Caco-2 (cell line): ENCODE measurements around the gene CBX1. TPM values are rescaled to one million over a fixed set of nuclear protein-coding genes. Genes with fewer than 3 reads are reported as not detected.

Experiments
- BruUV-seq: library from RNA; stranded (reverse); fragments of 400-500 nt; replicated peaks from 2 replicates; lab custom pipeline; 2021; lab: Mats Ljungman, UMichigan
- CTCF ChIA-PET: fragments of 300-600 bp; sonication (Branson Sonifier 250); formaldehyde crosslinking; loops from one replicate; lab custom pipeline; 2022; ENCODE audit warnings: antibody characterized with exemption; lab: Charles Lee
- POLR2A ChIA-PET: fragments of 300-600 bp; sonication (Branson Sonifier 250); formaldehyde crosslinking; loops from one replicate; lab custom pipeline; 2022; ENCODE audit warnings: antibody characterized with exemption; lab: Charles Lee
- DNase-seq, 2 experiments: peaks; one replicate each; pipeline versions ENCODE4 v3.0.0 to v3.0.0-alpha.2; 2020 to 2022
- H3K27me3 ChIP-seq: replicated peaks from 2 replicates; pipeline ENCODE4 v1.6.0; 2011; ENCODE audit warnings: low read length; ENCODE audit not compliant: control insufficient read depth, insufficient read depth
- H3K36me3 ChIP-seq: 2 replicates; pipeline ENCODE4 v1.5.1; 2011; ENCODE audit warnings: low read length; ENCODE audit not compliant: control insufficient read depth, insufficient read depth
- H3K4me1 ChIP-seq: fragments of 250-450 bp; sonication (Bioruptor Pico); 2 replicates; pipeline ENCODE4 v1.5.1; 2020; ENCODE audit warnings: mild to moderate bottlenecking
- H3K4me3 ChIP-seq: 2 replicates; pipeline ENCODE4 v1.5.1; 2011; ENCODE audit warnings: low read depth, mild to moderate bottlenecking, control low read depth, low read length
- H3K9me3 ChIP-seq: fragments of 250-450 bp; sonication (Bioruptor Pico); 2 replicates; pipeline ENCODE4 v1.5.1; 2020; ENCODE audit warnings: mild to moderate bottlenecking, moderate library complexity
- H3K27ac Mint-ChIP-seq: one replicate; pipeline ENCODE4 v1.8.0; 2022; ENCODE audit warnings: mixed read lengths; ENCODE audit not compliant: unreplicated experiment
- H3K27me3 Mint-ChIP-seq: one replicate; pipeline ENCODE4 v1.8.0; 2022; ENCODE audit warnings: mixed read lengths; ENCODE audit not compliant: insufficient read depth, unreplicated experiment
- H3K36me3 Mint-ChIP-seq: one replicate; pipeline ENCODE4 v1.8.0; 2022; ENCODE audit warnings: mild to moderate bottlenecking, mixed read lengths; ENCODE audit not compliant: insufficient read depth, unreplicated experiment
- H3K4me1 Mint-ChIP-seq: one replicate; pipeline ENCODE4 v1.8.0; 2022; ENCODE audit warnings: low read depth, mixed read lengths; ENCODE audit not compliant: unreplicated experiment
- H3K4me3 Mint-ChIP-seq: one replicate; pipeline ENCODE4 v1.8.0; 2022; ENCODE audit warnings: mild to moderate bottlenecking, moderate library complexity, mixed read lengths; ENCODE audit not compliant: unreplicated experiment
- H3K9me3 Mint-ChIP-seq: one replicate; pipeline ENCODE4 v1.8.0; 2022; ENCODE audit warnings: mixed read lengths; ENCODE audit not compliant: unreplicated experiment
- intact Hi-C: fragments of 100-400 bp; cut with micrococcal nuclease; formaldehyde crosslinking; loops from one replicate; pipeline ENCODE4 v1.10.0; 2022; ENCODE audit not compliant: unreplicated experiment
- total RNA-seq: library from RNA; stranded (reverse); gene quantifications from 2 replicates; pipeline ENCODE4 v1.2.3, GENCODE V29; 2022
- TF ChIP-seq, protein P1 (sequence below), 2 experiments: fragments of 200-600 bp in 1 of 2; IDR thresholded peaks; 1 replicate in 1 of 2; 2 replicates in 1 of 2; pipeline versions ENCODE4 v1.5.1 to v1.8.0; 2011 to 2022; ENCODE audit warnings: antibody characterized with exemption in 1 of 2, control low read depth in 1 of 2, inconsistent platforms in 1 of 2, low read depth in 1 of 2, low read length in 1 of 2, mild to moderate bottlenecking in 1 of 2, moderate library complexity in 1 of 2; ENCODE audit not compliant: insufficient read depth in 1 of 2, severe bottlenecking in 1 of 2, unreplicated experiment in 1 of 2

The CBX1 gene
- total RNA-seq, 1 experiment from 2014 or later: 213 TPM

DNA sequence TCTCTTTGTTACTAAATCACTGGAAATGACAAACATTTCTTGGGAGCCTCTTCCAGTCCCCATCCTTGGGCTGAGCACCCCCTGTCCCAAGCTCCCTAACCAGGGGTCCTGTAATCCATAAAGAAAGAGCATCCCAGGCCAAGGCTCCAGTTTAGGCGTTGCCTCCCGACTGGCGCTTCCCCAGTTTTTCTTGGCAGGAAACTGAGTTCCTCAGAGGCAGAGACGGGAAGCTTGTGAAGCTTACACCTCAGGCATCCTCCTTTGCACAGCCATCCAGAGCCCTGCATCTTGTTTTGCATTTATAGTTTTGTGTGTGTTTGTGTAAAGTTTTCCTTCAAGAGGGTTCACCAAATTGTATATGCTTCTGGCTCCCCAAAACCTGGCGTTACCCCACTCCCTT, 70.7 kb downstream of the CBX1 start:
- Histone ChIP-seq H3K27me3 (no peaks in the 10 kb centered on the region), H3K36me3 (no peaks in the 10 kb centered on the region), H3K9me3 (no peaks in the 10 kb centered on the region), H3K4me3 (no peak overlapping the region), H3K4me1 (peaks cover 14% of the 10 kb centered on the region)
- CTCF ChIA-PET: interaction anchor here (0.6 to 2.7 kb wide), 4 partner anchors 18 to 123 kb away, joined by 3 to 17 read pairs (median 6); partner anchors contain the start of gene NFE2L1
- DNase-seq: no peak
- Mint-ChIP-seq H3K9me3 (no peaks in the 10 kb centered on the region), H3K27me3 (no peaks in the 10 kb centered on the region), H3K36me3 (no peaks in the 10 kb centered on the region), H3K27ac (no peak overlapping the region), H3K4me3 (no peak overlapping the region), H3K4me1 (peaks cover 21% of the 10 kb centered on the region)
- intact Hi-C loops: no loop called here
- TF ChIP-seq, protein P1, sequence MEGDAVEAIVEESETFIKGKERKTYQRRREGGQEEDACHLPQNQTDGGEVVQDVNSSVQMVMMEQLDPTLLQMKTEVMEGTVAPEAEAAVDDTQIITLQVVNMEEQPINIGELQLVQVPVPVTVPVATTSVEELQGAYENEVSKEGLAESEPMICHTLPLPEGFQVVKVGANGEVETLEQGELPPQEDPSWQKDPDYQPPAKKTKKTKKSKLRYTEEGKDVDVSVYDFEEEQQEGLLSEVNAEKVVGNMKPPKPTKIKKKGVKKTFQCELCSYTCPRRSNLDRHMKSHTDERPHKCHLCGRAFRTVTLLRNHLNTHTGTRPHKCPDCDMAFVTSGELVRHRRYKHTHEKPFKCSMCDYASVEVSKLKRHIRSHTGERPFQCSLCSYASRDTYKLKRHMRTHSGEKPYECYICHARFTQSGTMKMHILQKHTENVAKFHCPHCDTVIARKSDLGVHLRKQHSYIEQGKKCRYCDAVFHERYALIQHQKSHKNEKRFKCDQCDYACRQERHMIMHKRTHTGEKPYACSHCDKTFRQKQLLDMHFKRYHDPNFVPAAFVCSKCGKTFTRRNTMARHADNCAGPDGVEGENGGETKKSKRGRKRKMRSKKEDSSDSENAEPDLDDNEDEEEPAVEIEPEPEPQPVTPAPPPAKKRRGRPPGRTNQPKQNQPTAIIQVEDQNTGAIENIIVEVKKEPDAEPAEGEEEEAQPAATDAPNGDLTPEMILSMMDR (IDR thresholded peaks at IDR 0.05; ENCODE audit: insufficient read depth in 1 of 2, low read depth in 1 of 2, low read length in 1 of 2, severe bottlenecking in 1 of 2, unreplicated experiment in 1 of 2): no peak
- no TSS peak for BruUV-seq
- POLR2A ChIA-PET: interaction anchor here (0.5 to 2.5 kb wide), 3 partner anchors 17 to 455 kb away, joined by 3 to 25 read pairs (median 10); partner anchors contain the start of gene NFE2L1

DNA sequence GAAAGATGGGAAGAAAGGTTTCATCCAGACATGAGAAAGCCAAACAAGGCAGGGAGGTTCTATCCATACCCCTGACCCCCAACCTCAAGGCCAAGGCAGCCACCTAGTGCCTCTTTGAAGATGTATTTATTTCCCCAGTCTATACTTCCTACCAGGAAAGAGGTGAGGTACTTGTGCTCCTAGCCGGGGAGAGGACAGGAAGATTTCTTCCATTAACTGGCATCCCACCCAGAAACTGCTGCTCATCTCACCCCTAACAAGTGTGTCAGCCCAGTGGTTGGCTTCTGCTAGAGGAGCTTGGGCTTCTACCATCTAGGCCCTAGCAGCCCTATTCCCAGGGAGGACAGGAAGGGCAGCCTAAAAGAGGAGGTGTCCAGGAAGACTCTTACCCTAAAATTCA, 72.5 kb downstream of the CBX1 start:
- Mint-ChIP-seq H3K4me3 (no peak overlapping the region), H3K27me3 (peaks cover 7% of the 10 kb centered on the region), H3K9me3 (no peaks in the 10 kb centered on the region), H3K27ac (no peak overlapping the region), H3K36me3 (peaks cover 13% of the 10 kb centered on the region), H3K4me1 (peaks cover 34% of the 10 kb centered on the region)
- CTCF ChIA-PET: interaction anchor here (0.9 to 1.1 kb wide), 2 partner anchors 19 to 46 kb away, joined by 4 to 6 read pairs; partner anchors contain the start of gene NFE2L1
- intact Hi-C loops: loop anchor here (5.0 to 10.0 kb wide), 3 partner anchors 279 to 429 kb away; no protein-coding TSS in a partner anchor
- TF ChIP-seq, protein P1 (IDR thresholded peaks at IDR 0.05; ENCODE audit: insufficient read depth in 1 of 2, low read depth in 1 of 2, low read length in 1 of 2, severe bottlenecking in 1 of 2, unreplicated experiment in 1 of 2): no peak
- POLR2A ChIA-PET: interaction anchor here (3.4 kb wide), 1 partner anchor 19 kb away, joined by 46 read pairs; the partner anchor contains the start of gene NFE2L1
- Histone ChIP-seq H3K27me3 (peaks cover 5% of the 10 kb centered on the region), H3K9me3 (no peaks in the 10 kb centered on the region), H3K4me3 (no peak overlapping the region), H3K36me3 (no peaks in the 10 kb centered on the region), H3K4me1 (peaks cover 22% of the 10 kb centered on the region)
- DNase-seq: no peak
- BruUV-seq: no TSS peak

DNA sequence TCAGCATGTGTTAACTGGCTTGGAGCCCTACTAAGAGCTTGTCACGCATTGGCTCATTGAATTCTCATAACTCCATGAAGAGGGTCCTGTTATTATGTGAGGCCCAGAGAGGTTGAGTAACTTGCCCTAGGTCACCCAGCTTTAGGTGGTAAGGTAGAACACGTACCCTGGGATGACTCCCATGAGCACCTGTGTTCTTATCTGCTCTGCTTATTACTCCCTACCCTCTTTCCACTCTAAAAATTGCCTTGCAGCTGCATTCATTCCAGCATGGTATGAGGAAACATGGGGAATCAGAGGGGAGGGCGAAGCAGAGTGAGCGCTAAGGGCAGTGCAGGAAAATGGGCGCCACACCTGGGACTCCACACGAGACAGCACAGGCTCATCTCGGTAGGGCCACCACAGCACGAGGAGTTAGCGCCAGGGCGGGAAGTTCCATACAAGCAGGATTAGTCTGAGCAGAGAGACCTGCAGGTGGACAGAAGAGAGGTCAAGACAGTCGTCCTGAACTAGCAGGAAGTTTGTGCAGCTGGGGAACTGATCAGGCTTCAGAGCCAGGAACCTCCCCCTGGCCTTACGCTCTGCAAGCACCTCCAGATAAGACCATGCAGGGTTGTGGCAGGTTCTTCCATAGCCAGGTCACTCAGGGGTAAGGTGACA, 73.8 kb downstream of the CBX1 start:
- H3K9me3 Mint-ChIP-seq: no peaks in the 10 kb centered on the region
- BruUV-seq: no TSS peak
- CTCF ChIA-PET: interaction anchor here (0.8 to 3.6 kb wide), 28 partner anchors 9 to 591 kb away, joined by 3 to 225 read pairs (median 5); partner anchors contain the start of genes CDK5RAP3, LRRC46, MRPL10 and NFE2L1

More for the DNA sequence above, 73.8 kb downstream of the CBX1 start:
- peaks cover 11% of the 10 kb centered on the region for H3K27me3 Mint-ChIP-seq
- POLR2A ChIA-PET: interaction anchor here (1.1 to 3.4 kb wide), 3 partner anchors 21 to 39 kb away, joined by 3 to 46 read pairs (median 4); partner anchors contain the start of gene NFE2L1
- intact Hi-C loops: loop anchor here (5.0 to 10.0 kb wide), 3 partner anchors 280 to 430 kb away; no protein-coding TSS in a partner anchor
- peaks cover 34% of the 10 kb centered on the region for H3K4me1 Mint-ChIP-seq
- peak in 1 of 2 experiments; percentile 65 for DNase-seq
- Histone ChIP-seq H3K27me3 (peaks cover 5% of the 10 kb centered on the region), H3K36me3 (no peaks in the 10 kb centered on the region), H3K4me3 (no peak overlapping the region), H3K4me1 (peaks cover 26% of the 10 kb centered on the region), H3K9me3 (no peaks in the 10 kb centered on the region)
- peaks cover 13% of the 10 kb centered on the region for H3K36me3 Mint-ChIP-seq
- peak overlapping the region; percentile 87 for H3K4me3 Mint-ChIP-seq
- TF ChIP-seq, protein P1 (IDR thresholded peaks at IDR 0.05; ENCODE audit: insufficient read depth in 1 of 2, low read depth in 1 of 2, low read length in 1 of 2, severe bottlenecking in 1 of 2, unreplicated experiment in 1 of 2): no peak
- peak overlapping the region; percentile 1 for H3K27ac Mint-ChIP-seq
